M059J (cell line): ENCODE data around the gene TMEM270. TPM values are rescaled to one million over a fixed set of nuclear protein-coding genes. Genes with fewer than 3 reads are reported as not detected.
"Not testable (repeated sequence)": the region's sequence is repeated elsewhere in the genome, so short reads cannot be mapped to it uniquely, and the experiment has no call there.

Experiments used
- DNase-seq: peaks from one replicate; pipeline ENCODE4 v3.0.0-alpha.2; 2012; ENCODE audit warnings: low read depth
- total RNA-seq: library from RNA; depleted of rRNA; stranded (reverse); fragments of >200 nt; shearing (Covaris generic); gene quantifications from 2 replicates; pipeline ENCODE4 v1.2.3, GENCODE V29; 2014

The TMEM270 gene
- total RNA-seq, 1 experiment from 2014 or later, result 0.32 TPM

DNA sequence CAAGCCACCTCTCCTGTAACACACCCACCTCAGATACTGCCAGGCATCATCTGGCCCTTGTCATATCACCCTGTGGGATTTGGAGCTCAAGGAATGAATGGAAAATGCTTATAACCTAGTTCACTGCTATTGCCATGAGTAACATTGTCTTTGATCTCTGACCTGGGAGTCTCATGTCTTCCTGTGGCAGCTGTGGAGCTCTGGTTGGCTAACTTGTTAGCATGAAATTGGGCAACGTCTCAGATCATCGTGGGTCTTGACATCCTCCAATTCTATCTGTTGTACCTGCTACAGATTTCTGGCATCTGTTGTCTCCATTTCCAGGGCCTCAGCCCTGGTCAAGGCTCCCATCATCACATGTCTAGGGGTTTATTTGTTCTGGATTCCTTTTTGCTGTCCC is 2.2 kb upstream of the TMEM270 start:
- DNase-seq, result peak; percentile 55

DNA sequence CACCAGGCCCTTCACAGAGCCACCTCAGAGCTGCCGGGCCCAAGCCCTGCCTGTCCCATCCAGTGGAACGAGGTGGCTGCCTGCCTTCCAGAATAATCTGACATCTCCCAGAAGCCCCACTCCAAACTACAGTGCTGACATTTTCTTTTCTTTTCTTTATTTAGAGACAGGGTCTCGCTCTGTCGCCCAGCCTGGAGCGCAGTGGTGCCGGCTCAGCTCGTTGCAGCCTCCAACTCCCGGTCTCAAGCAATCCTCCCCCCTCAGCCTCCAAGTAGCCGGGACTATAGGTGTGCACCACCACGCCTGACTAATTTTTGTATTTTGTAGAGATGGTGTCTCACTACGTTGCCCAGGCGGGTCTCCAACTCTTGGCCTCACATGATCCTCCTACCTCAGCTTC is 346 bp downstream of the TMEM270 start:
- no peak for DNase-seq

DNA sequence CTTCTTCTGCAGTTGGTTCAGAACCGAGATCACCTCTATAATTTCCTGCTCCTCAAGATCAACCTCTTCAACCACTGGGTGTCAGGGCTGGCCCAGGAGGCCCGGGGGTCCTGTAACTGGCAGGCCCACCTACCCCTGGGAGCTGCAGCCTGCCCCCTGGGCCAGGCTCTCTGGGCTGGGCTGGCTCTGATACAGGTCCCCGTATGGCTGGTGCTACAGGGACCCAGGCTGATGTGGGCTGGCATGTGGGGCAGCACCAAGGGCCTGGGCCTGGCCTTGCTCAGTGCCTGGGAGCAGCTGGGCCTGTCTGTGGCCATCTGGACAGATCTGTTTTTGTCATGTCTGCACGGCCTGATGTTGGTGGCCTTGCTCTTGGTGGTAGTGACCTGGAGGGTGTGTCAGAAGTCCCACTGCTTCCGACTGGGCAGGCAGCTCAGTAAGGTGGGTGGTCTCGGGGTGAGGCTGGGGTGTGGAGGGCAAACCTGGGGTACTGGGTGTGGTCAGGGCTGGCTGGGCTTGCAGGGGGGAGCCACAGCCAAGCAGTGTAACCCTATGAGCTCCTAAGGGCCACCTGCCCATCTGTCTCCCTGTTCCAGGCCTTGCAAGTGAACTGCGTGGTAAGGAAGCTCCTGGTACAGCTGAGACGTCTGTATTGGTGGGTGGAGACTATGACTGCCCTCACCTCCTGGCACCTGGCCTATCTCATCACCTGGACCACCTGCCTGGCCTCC is 4.2 kb downstream of the TMEM270 start:
- DNase-seq, result no peak

DNA sequence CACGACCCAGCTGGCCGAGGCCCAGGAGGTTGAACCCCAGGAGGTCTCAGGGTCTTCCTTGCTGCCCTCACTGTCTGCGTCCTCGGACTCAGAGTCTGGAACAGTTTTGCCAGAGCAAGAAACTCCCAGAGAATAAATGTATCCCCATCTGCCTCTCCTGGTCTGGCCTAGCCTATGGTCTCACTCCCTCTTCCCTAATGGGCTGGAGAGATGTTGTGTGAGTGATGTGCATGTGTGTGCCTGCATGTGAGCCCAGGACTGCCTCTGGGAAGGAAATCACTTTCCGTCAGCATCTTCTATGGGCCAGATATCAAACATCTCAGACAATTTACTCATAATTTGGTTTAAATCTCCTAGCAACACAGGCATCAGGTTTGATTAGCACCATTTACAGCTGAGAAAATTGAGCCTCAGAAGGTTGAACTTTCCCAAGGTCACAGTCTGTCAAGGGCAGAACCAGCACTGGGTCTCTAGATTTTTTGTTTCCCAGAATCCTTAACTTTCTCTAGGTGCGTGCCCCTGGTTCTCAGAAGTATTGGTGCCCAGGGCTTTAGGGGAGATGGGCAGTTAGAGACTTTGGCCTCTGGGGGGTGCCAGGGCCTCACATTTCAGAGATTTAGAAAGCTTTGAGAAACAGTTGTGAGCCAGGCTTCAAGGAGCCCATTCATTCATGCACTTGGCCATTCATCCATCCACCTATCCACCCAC is 4.9 kb downstream of the TMEM270 start:
- DNase-seq, result peak; percentile 69

DNA sequence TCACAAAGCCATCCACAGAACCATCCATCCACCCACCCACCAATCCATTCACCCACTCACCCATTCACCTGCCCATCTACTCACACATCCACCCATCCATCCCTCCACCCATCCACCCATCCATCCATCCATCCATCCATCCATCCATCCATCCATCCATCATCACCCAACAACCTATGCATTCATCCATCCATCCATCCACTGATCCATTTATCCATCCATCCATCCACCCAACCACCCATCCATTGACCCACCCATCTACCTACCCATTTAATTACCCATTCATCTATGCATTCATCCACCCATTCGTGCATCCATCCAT is 5.4 kb downstream of the TMEM270 start:
- no peak for DNase-seq

DNA sequence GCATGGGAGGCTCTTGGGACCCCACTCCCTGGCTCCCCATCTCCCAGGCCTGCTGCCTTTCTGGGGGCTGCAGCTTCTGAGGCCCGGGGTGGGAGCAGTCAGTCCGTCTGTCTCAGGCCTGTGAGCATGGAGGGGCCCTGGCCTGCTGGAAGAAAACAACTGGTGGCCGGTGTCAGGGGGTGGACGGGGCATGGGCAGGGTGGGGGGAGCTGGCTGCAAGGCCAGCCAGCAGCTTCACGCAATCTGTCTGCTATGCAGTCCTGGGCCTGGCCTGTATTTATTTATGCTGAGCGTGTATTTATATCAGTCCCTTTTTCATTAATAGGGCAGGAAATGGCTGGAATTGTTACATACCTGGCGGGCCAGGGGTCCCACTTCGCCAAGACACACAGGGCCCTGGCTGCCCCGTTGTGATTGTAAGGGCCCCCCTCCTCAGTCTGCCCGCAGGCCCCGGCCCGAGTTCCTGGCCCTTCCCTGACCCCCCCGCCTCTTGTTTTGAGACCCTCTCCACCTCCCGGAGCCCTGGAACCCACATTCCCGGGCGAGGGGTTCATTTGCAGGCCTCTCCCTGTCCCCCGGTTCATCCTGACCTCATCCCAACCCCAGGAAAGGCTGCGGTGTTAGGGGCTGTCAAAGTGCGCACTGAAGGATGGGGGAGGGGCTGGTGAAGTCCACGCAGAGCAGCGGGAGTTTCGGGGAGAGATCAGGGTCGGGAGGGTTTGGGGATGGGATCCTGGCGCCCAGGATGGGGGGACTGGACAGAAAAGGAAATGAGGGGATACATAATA is 8.2 kb downstream of the TMEM270 start:
- DNase-seq, result no peak

DNA sequence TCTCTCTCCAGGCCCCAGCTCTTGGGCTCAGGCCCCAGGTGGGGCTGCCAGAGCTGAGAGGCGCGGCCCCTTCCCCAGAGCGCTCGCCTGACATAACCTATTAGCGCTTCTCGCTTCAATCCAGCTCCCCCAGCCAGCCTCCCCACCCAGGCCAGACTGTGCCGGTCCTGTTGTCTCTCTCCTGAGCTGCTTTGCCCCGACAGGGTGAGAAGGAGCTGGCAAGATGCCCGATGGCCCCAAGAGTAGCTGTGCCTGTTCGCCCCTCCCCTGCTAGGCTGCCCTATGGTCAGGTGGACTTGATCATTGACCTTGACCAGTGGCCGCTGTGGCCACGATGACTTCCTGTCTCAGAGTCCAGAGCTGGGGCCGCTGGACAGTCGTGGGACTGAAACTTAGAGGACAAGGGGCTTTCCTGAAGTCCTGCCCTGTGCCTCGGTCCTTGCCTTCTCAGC is 9.1 kb downstream of the TMEM270 start:
- DNase-seq, result peak; percentile 19

DNA sequence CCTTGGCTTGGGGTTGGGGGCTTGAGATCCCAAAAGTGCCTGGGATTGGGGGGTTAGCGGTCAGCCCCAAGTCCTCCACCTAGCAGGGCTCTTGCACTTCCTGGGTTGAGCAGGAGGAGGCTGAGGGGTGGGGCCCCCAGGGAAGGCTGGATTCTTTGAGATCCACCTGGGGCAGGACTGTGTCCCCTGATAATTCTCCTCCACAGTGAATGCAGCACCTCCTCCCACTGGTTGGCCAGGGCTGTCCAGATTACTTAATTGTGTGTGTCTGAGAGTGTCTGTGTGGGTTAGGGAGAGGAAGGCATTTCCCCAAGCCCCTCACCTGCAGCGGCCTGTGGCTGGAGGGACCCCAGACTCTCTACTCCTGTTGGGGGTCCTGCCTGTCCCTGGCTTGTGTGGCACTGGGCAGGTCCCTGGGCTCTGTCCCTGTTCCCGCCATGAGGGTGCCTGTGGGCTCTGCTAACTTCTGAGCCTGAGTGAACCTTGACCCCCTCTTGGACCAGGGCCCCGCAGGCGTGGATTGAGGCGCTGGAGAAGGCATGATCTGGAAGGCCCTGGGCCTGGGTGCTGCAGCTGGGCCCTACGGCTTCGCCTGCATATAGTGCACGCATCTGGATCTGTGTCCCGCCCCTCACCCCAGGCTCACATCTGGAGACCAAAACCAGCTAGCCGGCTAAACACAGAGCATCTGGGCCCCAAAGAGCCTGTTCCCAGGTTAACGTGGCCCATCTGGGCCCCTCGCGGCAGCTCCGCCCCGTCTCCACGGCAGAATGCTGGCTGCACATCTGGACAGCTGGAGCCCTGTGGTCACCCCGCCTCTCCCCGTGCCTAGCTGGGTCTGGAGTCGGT is 10.4 kb downstream of the TMEM270 start:
- no peak for DNase-seq

DNA sequence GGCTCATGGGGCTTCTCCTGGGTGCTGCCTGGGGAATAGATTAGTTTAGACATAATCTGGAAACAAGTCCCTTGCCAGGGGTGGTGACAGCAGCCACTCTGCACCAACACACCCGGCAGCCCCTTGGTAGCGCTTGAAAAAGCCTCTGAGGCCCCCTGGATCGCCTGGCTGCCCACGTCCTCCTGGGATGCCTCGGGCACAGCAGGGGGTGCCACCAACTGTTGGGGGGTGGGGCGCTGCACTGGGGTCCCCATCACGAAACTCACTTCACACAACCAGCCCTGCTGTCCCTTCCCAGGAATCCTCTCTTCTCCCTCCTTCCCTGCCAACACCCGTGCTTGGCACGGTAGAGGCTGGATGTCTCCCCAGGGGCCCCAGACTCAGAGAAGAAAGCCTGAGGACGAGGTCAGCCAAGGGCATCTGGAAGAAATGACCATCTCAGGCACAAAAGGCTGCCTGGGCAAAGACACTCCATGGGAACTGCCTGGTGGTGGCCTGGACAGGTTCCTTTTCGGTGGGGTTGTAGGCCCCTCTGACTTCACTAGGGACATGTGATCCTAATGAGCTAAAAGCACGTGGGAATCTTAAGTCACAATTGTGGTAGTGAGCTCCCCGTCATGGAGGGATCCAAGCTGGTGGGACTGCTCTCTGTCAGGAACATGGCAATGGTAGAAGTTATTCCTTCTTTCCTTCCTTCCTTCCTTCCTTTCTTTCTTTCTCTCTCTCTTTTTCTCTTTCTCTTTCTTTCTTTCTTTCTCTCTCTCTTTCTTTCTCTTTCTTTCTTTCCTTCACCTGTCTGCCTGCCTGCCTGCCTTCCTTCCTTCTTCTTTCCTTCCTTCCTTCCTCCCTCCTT is 11.3 kb downstream of the TMEM270 start:
- no peak for DNase-seq

DNA sequence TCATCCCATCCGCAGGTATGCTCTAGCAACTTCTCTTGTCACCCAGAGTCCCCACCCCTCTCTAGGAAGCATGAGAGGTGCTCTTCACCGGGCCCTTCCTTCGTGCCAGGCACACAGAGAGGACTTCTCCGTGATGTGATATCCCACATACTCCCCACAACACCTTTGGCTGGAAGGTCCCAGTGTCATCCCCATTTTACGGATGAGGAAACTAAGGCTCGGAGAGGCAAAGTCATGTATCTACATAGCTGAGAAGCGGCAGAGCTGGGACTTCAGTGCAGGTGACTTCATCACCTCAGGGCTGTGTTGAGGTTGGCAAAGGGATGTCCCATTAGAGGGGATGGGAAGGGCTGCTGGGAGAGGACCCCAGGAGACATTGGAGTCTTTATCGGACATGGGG is 15.4 kb downstream of the TMEM270 start:
- DNase-seq, result no peak

DNA sequence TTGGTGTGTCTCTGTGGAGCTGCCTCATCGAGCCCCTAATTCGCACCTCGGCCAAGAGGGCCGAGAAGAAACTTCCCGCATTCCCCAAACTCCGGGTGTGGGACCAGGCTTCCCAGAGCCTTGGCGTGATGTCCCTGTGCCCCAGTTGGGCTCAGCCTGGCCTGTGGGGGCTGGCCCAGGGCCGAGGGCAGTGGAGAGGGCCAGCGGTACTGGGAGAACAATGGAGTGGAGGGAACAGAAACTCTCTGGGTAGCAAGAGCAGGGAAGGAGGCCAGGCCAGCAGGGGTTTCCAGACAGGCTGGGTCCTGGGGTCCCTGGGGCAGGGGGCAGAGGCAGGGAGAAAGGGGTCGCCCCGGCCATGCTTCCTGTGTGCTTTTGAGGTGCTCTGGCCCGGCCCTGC is 16.0 kb downstream of the TMEM270 start:
- no peak for DNase-seq

DNA sequence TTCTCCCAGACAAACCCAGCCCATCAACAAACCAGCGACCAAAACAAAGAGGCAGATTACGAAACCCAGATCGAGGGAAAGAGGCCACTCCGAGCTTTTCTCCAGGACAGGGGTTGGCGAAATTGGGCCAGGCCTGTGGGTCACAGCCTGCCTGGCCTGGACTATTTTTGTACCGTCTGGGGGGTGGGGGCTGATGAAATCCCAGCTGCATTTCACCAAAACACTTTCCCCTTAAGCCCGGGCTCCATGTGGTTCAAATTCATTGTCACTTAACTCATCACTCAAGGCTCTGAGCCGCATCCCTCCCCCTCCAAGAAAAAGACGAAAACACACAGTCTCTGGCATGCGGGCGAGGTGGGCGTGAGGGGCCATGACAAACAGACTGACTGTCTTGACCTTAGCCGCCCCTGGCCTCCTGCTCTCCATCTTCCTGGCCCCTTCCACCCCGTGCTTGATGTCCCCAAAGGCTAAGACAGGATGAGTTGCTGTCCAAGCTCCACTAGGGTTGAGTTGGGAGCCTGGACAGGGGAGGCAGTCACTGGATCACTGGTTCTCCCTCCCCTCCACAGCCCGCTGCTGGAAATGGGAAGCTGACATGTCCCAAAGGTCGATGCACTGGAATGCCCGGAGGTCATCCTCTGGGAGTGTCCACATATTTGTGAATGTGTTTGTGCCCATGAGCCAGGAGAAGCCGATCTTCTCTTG is 19.2 kb downstream of the TMEM270 start:
- DNase-seq, result no peak

DNA sequence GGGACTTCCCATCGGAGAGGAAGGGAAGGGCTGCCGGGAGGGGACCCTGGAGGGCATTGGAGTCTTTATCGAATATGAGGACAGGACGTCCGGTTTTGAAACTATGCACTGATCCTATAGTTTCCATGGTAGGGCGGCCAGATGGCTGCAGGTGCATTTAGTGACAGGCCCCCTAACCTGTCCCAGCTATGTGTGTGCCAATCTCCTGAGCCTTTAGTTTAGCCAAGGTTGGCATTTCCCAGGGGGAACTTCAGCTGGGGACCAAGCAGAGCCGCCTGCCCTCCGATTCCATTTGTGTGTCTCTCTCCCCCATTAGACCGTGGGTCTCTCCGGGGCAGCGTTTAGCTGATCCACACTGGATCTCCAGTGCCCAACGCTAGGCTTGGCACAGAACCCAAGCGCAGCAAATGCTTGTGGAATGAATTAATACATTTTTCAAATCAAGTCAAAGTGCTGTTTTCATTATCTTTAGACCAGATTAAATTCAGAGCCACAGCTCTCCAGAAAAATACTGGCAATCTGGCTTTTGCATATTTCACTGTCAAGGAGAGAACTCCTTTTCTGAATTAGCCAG is 19.9 kb downstream of the TMEM270 start:
- DNase-seq, result no peak

DNA sequence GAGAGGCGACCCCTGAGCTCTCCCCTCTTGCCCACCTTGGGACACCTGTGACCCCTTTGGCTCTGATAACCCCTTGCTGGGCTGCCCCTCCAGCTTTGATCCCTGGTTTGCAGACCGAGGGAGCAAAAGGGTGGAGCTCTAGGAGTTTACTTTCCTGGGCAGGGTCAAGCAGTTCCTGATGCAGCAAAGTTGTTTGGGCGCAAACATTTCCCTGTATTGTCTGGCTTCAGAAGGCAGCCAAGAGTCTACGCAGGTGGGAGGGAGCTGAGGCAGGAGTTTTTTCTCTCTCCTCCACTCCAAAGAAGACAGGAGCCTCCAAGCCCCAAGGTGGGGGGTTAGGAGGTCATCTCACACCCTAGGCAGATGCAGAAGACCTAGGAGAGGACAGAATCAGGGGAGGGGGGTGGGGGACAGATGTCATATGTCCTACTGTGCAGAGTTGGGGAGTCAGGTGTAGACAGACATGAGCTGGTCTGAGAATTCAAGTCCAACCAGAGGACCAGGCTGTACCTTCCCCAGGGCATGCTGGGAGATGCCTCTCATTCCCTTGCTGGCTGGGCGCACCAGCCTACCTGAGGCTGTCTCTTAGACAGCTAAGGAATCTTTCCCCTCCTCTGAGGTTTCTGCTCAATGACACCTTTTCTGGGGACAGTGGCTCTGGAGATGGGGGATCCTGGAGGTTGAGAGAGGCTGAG is 20.5 kb downstream of the TMEM270 start:
- DNase-seq, result no peak

DNA sequence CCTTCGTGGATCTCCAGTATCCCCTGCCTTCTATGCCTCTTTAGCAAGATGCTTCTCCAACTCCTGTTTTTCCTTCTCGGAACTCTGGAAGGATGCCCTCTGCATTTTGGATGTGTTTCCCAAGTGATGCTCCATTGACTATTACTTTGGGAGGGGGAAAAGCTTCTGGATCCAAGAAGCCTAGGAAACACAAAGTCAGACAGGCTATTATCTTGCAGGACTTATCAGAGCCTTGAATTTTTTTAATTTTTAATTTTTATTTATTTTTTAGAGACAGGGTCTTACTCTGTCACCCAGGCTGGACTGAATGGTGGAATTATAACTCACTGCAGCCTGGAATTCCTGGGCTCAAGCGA is 21.1 kb downstream of the TMEM270 start:
- no peak for DNase-seq

DNA sequence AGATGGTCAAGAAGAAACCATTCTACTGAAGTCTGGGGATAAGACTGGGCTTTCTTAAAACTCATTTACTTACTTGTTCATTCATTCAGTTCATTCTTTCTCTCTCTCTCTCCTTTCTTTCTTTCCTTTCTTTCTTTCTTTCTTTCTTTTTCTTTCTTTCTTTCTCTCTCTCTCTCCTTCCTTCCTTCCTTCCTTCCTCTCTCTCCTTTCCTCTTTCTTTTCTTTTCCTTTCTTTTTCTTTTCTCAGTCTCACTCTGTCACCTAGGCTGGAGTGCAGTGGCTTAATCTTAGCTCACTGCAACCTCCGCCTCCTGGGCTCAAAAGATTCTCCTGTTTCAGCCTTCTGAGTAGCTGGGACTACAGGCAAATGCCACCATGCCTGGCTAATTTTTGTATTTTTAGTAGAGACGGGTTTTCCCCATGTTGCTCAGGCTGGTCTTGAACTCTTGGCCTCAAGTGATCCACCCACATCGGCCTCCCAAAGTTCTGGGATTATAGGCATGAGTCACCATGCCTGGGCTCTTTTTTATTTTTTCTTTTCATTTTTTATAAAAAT is 24.0 kb downstream of the TMEM270 start:
- DNase-seq, result not testable (repeated sequence)

DNA sequence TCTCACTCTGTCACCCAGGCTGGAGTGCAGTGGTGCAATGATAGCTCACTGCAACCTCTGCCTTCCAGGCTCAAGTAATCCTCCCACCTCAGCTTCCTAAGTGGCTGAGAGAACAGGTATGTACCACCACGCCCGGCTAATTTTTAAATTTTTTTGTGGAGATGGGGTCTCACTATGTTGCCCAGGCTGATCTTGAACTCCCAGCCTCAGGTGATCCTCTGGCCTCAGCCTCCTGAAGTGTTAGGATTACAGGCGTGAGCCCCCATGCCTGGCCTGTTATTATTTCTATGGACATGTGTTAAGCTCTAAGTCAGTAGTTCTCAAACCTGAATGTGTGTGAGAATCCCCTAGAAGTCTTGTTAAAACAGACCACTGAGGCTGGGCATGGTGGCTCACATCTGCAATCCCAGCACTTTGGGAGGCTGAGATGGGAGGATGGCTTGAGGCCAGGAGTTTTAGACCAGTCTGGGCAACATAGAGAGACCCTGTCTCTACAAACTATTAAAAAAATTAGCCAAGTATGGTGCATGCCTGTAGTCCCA is 24.5 kb downstream of the TMEM270 start:
- DNase-seq, result no peak

DNA sequence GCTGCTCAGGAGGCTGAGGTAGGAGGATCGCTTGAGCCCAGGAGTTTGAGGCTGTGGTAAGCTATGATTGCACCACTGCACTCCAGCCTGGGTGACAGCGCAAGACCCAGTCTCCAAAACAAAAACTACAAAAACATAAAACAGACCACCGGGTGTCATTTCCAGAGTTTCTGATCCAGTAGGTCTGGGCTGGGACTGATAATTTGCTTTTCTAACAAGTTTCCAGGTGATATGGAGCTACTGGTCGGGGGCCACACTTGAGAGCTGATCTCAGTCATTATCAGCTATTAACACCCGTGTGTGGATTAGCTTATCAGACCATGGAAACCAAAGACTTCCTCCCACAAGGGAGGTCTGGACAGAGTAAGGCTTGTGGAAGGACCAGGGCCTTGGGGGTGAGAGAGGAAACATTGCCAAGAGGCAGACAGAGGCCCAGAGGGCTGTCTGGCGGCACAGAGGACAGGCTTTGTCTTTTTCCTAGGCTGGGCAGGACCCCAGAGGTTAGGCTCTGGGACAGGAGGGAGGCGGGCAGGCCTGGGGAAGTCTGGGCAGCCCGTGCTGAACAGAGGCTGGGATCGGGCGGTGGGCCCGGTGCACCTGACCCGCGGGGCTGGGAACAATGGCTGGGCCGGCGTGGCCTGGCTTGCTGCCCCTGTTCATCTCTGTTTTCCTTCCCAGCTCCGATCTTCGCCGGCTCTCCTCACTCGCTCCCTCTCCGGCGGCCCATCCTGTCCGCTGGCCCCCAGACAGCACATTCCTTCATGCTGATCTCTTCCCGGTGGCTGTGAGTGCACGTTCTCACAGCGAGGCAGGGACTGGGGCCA is 25.2 kb downstream of the TMEM270 start:
- DNase-seq, result peak; percentile 43
